Measurements from ENCODE around the gene SMIM38. TPM values are rescaled to one million over a fixed set of nuclear protein-coding genes. Genes with fewer than 3 reads are reported as not detected.

SMIM38 gene
- total RNA-seq, 4 donors from 2014 or later = 0.13 to 1.8 (median 0.98) TPM

DNA sequence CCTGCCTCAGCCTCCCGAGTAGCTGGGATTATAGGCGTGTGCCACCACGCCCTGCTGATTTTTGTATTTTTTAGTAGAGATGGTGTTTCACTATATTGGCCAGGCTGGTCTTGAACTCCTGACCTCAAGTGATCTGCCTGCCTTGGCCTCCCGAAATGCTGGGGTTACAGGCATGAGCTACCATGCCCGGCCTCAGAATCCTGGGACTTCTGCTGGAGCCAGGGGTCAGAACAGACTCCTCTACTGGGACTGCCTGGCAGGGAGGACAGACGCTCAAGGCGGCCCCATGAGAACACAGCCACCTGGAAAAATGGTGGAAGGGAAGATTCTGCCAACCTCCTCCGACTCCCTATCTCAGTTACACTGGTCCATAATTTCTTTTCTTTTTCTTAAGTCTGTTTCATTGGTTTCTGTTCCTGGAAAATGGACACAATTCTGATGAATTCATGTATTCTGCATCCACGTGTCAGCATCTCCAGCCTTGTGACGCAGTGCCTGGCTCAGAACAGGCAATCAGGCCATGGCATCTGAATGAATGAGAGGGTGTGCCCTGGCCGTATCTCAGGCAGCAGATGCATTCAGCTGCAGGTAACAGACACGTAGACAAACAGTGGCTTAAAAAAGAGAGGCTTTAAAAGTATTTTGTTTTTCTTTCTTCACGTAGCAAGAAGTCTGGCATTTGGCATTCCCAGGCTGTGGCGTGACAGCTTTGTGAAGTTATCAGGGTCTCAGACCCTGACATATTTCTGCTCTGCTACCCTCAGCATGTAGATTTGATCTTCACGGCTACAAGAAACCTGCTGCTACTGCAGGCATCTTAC, 4.8 kb downstream of the SMIM38 start:
- H3K4me3 ChIP-seq (ENCODE audit: low read depth, poor library complexity, severe bottlenecking) = no peak overlapping the region
- DNase-seq (ENCODE audit: low spot score in 2 of 2) = no peak
- 75 to 78% methylated on average over 15 of the region's 15 CpGs for WGBS, 2 donors
- TF ChIP-seq, protein P1, sequence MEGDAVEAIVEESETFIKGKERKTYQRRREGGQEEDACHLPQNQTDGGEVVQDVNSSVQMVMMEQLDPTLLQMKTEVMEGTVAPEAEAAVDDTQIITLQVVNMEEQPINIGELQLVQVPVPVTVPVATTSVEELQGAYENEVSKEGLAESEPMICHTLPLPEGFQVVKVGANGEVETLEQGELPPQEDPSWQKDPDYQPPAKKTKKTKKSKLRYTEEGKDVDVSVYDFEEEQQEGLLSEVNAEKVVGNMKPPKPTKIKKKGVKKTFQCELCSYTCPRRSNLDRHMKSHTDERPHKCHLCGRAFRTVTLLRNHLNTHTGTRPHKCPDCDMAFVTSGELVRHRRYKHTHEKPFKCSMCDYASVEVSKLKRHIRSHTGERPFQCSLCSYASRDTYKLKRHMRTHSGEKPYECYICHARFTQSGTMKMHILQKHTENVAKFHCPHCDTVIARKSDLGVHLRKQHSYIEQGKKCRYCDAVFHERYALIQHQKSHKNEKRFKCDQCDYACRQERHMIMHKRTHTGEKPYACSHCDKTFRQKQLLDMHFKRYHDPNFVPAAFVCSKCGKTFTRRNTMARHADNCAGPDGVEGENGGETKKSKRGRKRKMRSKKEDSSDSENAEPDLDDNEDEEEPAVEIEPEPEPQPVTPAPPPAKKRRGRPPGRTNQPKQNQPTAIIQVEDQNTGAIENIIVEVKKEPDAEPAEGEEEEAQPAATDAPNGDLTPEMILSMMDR (IDR thresholded peaks at IDR 0.05) = no peak
- no peak for TF ChIP-seq POLR2A (IDR thresholded peaks at IDR 0.05)
- intact Hi-C loops (cut with DNase I; ENCODE audit: low total_unique reads) = no loop called here

DNA sequence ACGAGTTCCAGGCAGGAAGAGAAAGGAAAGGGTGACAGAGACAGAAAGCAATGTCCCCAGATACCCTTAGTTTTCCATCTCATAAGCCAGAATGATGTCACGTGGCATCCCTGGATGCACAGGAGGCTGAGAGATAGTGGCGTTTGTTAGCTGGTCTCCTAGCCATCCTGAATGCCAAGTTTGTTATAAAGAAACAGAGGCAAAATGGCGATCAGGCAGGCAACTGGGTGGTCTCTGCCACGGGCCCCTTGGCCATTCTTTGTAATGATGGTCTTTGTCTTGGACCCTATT, 5.3 kb downstream of the SMIM38 start:
- no peak for TF ChIP-seq POLR2A (IDR thresholded peaks at IDR 0.05)
- TF ChIP-seq, protein P1 (IDR thresholded peaks at IDR 0.05) = no peak
- no peak overlapping the region for H3K4me3 ChIP-seq (ENCODE audit: low read depth, poor library complexity, severe bottlenecking)
- 64 to 71% methylated on average over 5 of the region's 5 CpGs for WGBS, 2 donors
- intact Hi-C loops (cut with DNase I; ENCODE audit: low total_unique reads) = no loop called here
- DNase-seq (ENCODE audit: low spot score in 2 of 2) = no peak

DNA sequence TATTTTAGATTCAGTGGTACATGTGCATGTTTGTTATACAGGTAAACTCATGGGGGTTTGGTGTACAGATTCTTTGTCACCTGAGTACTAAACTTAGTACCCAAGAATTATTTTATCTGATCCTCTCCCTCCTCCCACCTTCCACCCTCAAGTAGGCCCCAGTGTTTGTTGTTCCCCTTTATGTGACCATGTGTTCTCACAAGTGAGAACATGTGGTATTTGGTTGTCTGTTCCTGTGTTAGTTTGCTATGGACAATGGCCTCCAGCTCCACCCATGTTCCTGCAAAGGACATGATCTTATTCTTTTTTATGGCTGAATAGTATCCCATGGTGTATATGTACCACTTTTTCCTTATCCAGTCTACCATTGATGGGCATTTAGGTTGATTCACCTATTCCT, 6.8 kb downstream of the SMIM38 start:
- no peak for TF ChIP-seq POLR2A (IDR thresholded peaks at IDR 0.05)
- TF ChIP-seq, protein P1 (IDR thresholded peaks at IDR 0.05) = no peak
- no peak for DNase-seq (ENCODE audit: low spot score in 2 of 2)
- intact Hi-C loops (cut with DNase I; ENCODE audit: low total_unique reads) = no loop called here
- no peak overlapping the region for H3K4me3 ChIP-seq (ENCODE audit: low read depth, poor library complexity, severe bottlenecking)

DNA sequence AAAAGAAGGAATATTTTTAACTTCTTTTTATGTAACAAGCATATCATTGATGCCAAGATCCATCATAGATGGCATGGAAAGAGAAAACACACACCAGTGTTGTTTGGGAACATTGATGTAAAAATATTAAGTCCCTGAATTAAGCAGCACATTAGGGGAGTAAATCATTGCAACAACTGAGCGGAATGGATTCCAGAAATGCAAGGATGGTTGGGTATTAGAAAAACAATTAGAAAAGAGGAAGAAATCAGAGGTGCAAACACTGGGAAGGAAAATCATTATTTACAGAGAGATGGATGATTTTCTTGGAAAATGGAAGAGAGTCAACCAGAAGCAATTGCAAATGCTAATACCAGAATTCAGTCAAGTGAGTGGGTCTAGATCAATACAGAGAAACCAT, 8.1 kb downstream of the SMIM38 start:
- 100% methylated on average over 1 of the region's 1 CpG for WGBS, 2 donors
- DNase-seq (ENCODE audit: low spot score in 2 of 2) = no peak
- intact Hi-C loops (cut with DNase I; ENCODE audit: low total_unique reads) = no loop called here
- no peak overlapping the region for H3K4me3 ChIP-seq (ENCODE audit: low read depth, poor library complexity, severe bottlenecking)
- no peak for TF ChIP-seq POLR2A (IDR thresholded peaks at IDR 0.05)
- TF ChIP-seq, protein P1 (IDR thresholded peaks at IDR 0.05) = no peak

DNA sequence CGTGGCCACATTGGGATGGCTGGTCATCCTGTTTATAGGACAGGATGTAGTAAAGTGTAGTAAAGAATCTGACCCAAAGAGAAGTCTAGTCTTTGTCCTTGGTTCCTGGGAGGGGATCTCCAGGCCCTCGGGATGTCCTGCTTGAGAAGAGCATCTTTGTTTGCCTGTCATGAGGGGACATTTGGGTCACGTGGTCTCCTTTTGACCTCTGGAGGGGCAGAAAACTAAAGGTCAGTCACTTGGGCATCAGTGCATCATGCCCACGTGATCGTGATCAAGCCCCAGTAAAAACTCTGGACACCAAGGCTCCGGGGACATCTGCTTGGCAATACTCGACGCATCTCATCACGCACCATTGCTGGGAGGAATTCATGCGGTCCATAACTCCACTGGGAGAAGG, 9.1 kb downstream of the SMIM38 start:
- no peak overlapping the region for H3K4me3 ChIP-seq (ENCODE audit: low read depth, poor library complexity, severe bottlenecking)
- intact Hi-C loops (cut with DNase I; ENCODE audit: low total_unique reads) = no loop called here
- no peak for DNase-seq (ENCODE audit: low spot score in 2 of 2)
- no peak for TF ChIP-seq POLR2A (IDR thresholded peaks at IDR 0.05)
- TF ChIP-seq, protein P1 (IDR thresholded peaks at IDR 0.05) = no peak
- 80 to 84% methylated on average over 10 of the region's 10 CpGs for WGBS, 2 donors

DNA sequence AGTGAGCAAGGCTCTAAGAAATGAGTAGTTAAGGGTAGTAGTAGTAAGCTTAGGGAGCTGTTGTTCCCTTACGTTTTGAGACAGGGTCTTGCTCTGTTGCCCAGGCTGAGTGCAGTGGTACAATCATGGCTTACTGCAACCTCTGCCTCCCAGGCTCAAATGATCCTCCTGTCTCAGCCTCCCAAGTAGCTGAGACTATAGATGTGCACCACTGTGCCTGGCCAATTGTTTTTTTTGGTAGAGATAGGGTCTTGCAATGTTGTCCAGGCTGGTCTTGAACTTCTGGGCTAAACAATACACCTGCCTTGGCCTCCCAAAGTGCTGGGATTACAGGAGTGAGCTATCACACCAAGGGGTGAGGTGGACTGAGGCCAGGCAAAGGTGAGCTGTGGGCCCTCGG, 10.0 kb downstream of the SMIM38 start:
- DNase-seq (ENCODE audit: low spot score in 2 of 2) = no peak
- intact Hi-C loops (cut with DNase I; ENCODE audit: low total_unique reads) = no loop called here
- no peak overlapping the region for H3K4me3 ChIP-seq (ENCODE audit: low read depth, poor library complexity, severe bottlenecking)
- TF ChIP-seq, protein P1 (IDR thresholded peaks at IDR 0.05) = no peak
- TF ChIP-seq POLR2A (IDR thresholded peaks at IDR 0.05) = no peak
- WGBS, 2 donors = 67 to 95% methylated on average over 2 of the region's 2 CpGs

Measured in lower leg skin (tissue), 4 donors.